ENCODE data around the gene C3orf49.

Gene C3orf49

DNA sequence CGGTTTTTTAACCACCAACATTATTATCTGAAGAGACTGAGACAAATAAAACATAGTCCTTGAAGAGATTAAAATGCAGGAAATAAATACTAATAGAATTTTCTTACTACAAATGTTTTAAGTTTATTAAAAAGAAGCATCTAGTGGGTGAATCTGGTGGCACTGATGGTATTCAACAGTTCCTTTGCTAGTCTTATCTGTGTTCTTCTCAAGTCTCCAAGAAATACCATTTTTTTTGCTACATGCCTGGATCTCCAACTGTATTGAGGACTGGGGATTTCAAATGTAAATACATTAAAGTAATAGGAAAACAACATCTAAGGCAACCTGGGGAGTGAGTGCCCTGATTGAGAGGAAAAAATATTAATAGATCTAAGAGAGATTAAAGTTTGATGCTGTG lies 22.6 kb downstream of the C3orf49 start:
- TF ChIP-seq, protein P1, sequence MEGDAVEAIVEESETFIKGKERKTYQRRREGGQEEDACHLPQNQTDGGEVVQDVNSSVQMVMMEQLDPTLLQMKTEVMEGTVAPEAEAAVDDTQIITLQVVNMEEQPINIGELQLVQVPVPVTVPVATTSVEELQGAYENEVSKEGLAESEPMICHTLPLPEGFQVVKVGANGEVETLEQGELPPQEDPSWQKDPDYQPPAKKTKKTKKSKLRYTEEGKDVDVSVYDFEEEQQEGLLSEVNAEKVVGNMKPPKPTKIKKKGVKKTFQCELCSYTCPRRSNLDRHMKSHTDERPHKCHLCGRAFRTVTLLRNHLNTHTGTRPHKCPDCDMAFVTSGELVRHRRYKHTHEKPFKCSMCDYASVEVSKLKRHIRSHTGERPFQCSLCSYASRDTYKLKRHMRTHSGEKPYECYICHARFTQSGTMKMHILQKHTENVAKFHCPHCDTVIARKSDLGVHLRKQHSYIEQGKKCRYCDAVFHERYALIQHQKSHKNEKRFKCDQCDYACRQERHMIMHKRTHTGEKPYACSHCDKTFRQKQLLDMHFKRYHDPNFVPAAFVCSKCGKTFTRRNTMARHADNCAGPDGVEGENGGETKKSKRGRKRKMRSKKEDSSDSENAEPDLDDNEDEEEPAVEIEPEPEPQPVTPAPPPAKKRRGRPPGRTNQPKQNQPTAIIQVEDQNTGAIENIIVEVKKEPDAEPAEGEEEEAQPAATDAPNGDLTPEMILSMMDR (IDR thresholded peaks at IDR 0.05; ENCODE audit: unreplicated experiment in 3 of 3), result no peak
- Mint-ChIP-seq H3K27ac (no peak overlapping the region), H3K9me3 (no peaks in the 10 kb centered on the region), H3K36me3 (ENCODE audit: low read depth) (peaks cover 9% of the 10 kb centered on the region), H3K4me1 (no peaks in the 10 kb centered on the region), H3K27me3 (ENCODE audit: low read depth) (no peaks in the 10 kb centered on the region), H3K4me3 (no peak overlapping the region)

DNA sequence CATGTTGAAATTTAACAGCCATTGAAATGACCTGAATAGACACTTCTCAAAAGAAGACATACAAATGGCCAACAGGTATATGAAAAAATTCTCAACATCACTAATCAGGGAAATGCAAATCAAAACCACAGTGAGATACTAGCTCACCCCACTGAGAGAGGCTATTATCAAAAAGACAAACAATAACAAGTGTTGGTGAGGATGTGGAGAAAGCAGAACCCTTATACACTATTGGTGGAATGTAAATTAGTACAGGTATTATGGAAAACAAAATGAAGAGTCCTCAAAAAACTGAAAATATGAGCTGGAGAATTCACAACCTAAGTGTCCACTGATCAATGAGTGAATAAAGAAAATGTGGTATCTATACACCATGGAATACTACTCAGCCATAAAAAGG lies 23.0 kb downstream of the C3orf49 start:
- H3K27me3 Mint-ChIP-seq (ENCODE audit: low read depth), result no peaks in the 10 kb centered on the region
- TF ChIP-seq, protein P1 (IDR thresholded peaks at IDR 0.05; ENCODE audit: unreplicated experiment in 3 of 3), result no peak
- H3K36me3 Mint-ChIP-seq (ENCODE audit: low read depth), result peaks cover 9% of the 10 kb centered on the region
- H3K27ac Mint-ChIP-seq, result no peak overlapping the region
- no peaks in the 10 kb centered on the region for H3K4me1 Mint-ChIP-seq
- no peaks in the 10 kb centered on the region for H3K9me3 Mint-ChIP-seq
- H3K4me3 Mint-ChIP-seq, result no peak overlapping the region

DNA sequence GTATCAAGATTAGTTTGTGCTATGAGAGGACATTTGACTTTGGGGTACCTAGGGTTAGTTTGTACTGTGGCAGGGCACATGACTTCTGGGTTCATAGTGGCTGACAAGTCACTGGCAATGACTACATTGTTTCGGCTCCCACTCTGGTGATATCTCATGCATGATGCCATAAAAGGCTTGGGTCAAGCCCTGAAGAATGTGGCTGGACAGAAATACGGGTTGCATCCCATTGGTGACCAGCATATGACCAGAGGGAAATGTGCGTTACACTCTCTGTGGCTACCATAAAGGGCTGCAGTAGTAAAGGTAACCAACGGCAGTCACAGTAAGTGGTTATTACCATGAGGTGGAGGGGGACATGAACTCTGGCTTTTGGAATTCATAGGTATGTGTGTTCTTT lies 26.1 kb downstream of the C3orf49 start:
- TF ChIP-seq, protein P1 (IDR thresholded peaks at IDR 0.05; ENCODE audit: unreplicated experiment in 3 of 3), result no peak
- no peak overlapping the region for H3K27ac Mint-ChIP-seq
- peaks cover 9% of the 10 kb centered on the region for H3K36me3 Mint-ChIP-seq (ENCODE audit: low read depth)
- H3K9me3 Mint-ChIP-seq, result no peaks in the 10 kb centered on the region
- no peaks in the 10 kb centered on the region for H3K27me3 Mint-ChIP-seq (ENCODE audit: low read depth)
- no peaks in the 10 kb centered on the region for H3K4me1 Mint-ChIP-seq
- H3K4me3 Mint-ChIP-seq, result no peak overlapping the region

DNA sequence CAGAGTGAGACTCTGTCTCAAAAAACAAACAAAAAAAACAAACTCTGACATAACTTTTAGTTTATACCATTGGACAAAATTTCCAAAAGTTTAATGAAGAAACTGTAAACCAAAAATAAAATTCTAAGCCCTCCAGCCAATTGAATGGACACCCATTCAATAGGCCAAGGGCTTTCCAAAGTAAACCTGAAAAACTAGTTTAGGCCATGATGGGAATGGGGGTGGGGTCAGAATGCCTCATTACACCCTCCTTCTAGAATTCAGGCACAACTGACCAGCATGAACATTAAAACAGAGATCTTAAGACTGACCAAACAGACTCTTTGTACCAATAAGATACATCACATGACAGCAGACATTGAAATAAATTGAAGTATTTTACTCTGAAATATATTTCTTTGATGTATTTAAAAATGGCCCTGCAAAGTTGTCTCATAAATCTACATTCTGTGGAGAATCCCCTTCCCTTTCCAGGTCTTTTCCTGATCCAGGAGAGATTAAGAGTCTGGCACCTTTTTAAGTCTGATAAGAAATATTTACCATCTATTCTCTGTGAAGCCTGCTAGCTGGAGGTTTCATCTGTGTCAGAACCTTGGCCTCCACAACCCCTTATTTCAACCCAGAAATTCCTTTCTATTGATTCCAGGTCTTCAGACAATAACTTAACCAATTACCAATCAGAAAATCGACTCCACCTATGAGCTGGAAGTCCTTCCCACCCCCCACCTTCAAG lies 28.8 kb downstream of the C3orf49 start:
- no peaks in the 10 kb centered on the region for H3K9me3 Mint-ChIP-seq
- peaks cover 7% of the 10 kb centered on the region for H3K36me3 Mint-ChIP-seq (ENCODE audit: low read depth)
- no peak overlapping the region for H3K4me3 Mint-ChIP-seq
- TF ChIP-seq, protein P1 (IDR thresholded peaks at IDR 0.05; ENCODE audit: unreplicated experiment in 3 of 3), result no peak
- no peaks in the 10 kb centered on the region for H3K4me1 Mint-ChIP-seq
- H3K27ac Mint-ChIP-seq, result no peak overlapping the region
- no peaks in the 10 kb centered on the region for H3K27me3 Mint-ChIP-seq (ENCODE audit: low read depth)

DNA sequence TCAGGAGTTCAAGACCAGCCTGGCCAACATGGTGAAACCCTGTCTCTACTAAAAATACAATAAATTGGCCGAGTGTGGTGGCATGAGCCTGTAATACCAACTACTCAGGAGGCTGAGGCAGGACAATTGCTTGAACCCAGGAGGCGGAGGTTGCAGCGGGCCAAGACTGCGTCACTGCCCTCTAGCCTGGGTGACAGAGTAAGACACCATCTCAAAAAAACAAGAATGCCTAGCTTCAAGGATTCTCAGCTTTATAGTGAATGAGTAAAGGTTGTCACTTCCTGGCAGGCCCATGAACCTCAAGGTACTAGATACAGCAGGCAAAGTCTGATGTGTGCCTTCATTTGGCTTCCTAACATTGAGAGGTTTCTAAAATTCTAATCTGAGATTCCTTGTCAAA lies 30.1 kb downstream of the C3orf49 start:
- TF ChIP-seq, protein P1 (IDR thresholded peaks at IDR 0.05; ENCODE audit: unreplicated experiment in 3 of 3), result no peak
- H3K27me3 Mint-ChIP-seq (ENCODE audit: low read depth), result no peaks in the 10 kb centered on the region
- H3K4me1 Mint-ChIP-seq, result no peaks in the 10 kb centered on the region
- H3K27ac Mint-ChIP-seq, result no peak overlapping the region
- H3K4me3 Mint-ChIP-seq, result no peak overlapping the region
- H3K9me3 Mint-ChIP-seq, result no peaks in the 10 kb centered on the region
- peaks cover 7% of the 10 kb centered on the region for H3K36me3 Mint-ChIP-seq (ENCODE audit: low read depth)

DNA sequence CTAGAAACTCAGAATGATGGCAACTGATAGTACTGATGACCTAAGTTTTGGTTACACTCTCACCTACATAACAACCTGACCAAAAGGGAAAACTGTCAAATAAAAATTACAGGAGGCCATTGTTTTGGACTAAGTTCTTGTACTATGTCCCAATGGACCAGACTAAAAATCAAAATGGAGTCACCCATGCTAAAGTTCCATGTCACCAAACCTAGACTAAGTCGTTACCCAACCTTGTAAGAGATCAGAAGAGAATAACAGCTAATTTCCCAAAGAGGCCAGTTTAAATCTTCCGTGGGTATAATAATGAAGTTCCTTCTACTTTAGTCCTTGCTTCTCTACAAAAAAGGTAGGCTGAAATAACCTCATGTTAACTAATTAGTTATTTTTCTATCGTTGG lies 32.2 kb downstream of the C3orf49 start:
- no peaks in the 10 kb centered on the region for H3K27me3 Mint-ChIP-seq (ENCODE audit: low read depth)
- no peak overlapping the region for H3K4me3 Mint-ChIP-seq
- TF ChIP-seq, protein P1 (IDR thresholded peaks at IDR 0.05; ENCODE audit: unreplicated experiment in 3 of 3), result no peak
- H3K27ac Mint-ChIP-seq, result no peak overlapping the region
- H3K36me3 Mint-ChIP-seq (ENCODE audit: low read depth), result peaks cover 7% of the 10 kb centered on the region
- H3K9me3 Mint-ChIP-seq, result no peaks in the 10 kb centered on the region
- H3K4me1 Mint-ChIP-seq, result no peaks in the 10 kb centered on the region

Data from nephron (organoid).